ENCODE data around the gene KCNS3.

GRCh38 chr2:17849275-17849674 lies 29.2 kb upstream of the KCNS3 start:
- TF ChIP-seq, protein P1, sequence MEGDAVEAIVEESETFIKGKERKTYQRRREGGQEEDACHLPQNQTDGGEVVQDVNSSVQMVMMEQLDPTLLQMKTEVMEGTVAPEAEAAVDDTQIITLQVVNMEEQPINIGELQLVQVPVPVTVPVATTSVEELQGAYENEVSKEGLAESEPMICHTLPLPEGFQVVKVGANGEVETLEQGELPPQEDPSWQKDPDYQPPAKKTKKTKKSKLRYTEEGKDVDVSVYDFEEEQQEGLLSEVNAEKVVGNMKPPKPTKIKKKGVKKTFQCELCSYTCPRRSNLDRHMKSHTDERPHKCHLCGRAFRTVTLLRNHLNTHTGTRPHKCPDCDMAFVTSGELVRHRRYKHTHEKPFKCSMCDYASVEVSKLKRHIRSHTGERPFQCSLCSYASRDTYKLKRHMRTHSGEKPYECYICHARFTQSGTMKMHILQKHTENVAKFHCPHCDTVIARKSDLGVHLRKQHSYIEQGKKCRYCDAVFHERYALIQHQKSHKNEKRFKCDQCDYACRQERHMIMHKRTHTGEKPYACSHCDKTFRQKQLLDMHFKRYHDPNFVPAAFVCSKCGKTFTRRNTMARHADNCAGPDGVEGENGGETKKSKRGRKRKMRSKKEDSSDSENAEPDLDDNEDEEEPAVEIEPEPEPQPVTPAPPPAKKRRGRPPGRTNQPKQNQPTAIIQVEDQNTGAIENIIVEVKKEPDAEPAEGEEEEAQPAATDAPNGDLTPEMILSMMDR (IDR thresholded peaks at IDR 0.05; ENCODE audit: low read depth, low read length, poor library complexity, severe bottlenecking): no peak
- no peak for TF ChIP-seq EZH2phosphoT487 (IDR thresholded peaks at IDR 0.05; ENCODE audit: borderline replicate concordance, low read length)

Measured in DOHH2 (cell line).